Hindlimb muscle (tissue), 1 donor: ENCODE measurements around the gene OR52N4. TPM values are rescaled to one million over a fixed set of nuclear protein-coding genes. Genes with fewer than 3 reads are reported as not detected.
"Not testable (repeated sequence)": the region's sequence is repeated elsewhere in the genome, so short reads cannot be mapped to it uniquely, and the experiment has no call there.

ENCODE experiments used
- DNase-seq: peaks from one replicate; pipeline ENCODE4 v3.0.0-alpha.2; 2013
- polyA plus RNA-seq: library from polyadenylated mRNA; unstranded; fragments of 120-200 nt; gene quantifications from one replicate; pipeline ENCODE4 v1.2.1, GENCODE V29; 2013; ENCODE audit not compliant: insufficient read length

The OR52N4 gene
- 0.26 TPM for polyA plus RNA-seq

GRCh38 chr11:5753943-5754342 lies at the start of gene OR52N4:
Gene OR52N4, plus strand, starts transcription at chr11:5754243. Its CDS starts 498 bp downstream, at chr11:5754741.
- DNase-seq = no peak

GRCh38 chr11:5705688-5706087 lies 48.4 kb upstream of the OR52N4 start:
- no peak for DNase-seq

- no peak for DNase-seq
These were observed 41.5 kb upstream of the OR52N4 start for GRCh38 chr11:5712507-5712906.

- DNase-seq = no peak
These were observed 40.3 kb upstream of the OR52N4 start for GRCh38 chr11:5713695-5714094.

- DNase-seq = not testable (repeated sequence)
These were observed 37.5 kb upstream of the OR52N4 start for GRCh38 chr11:5716518-5716917.

- DNase-seq = no peak
These were observed 34.1 kb upstream of the OR52N4 start for GRCh38 chr11:5719703-5720495.

GRCh38 chr11:5722622-5723021 lies 31.4 kb upstream of the OR52N4 start:
- no peak for DNase-seq

- DNase-seq = no peak
These were observed 27.7 kb upstream of the OR52N4 start for GRCh38 chr11:5726351-5726750.

GRCh38 chr11:5727691-5728090 lies 26.4 kb upstream of the OR52N4 start:
- DNase-seq = no peak

GRCh38 chr11:5736396-5736795 lies 17.6 kb upstream of the OR52N4 start, which contains the start of gene OR56B1:
Gene OR56B1, plus strand, starts transcription at chr11:5736448. Its CDS starts 69 bp downstream, at chr11:5736517.
- no peak for DNase-seq

- DNase-seq = no peak
These were observed 17.0 kb upstream of the OR52N4 start for GRCh38 chr11:5737091-5737490.

GRCh38 chr11:5737670-5738392 lies 16.2 kb upstream of the OR52N4 start:
- no peak for DNase-seq

GRCh38 chr11:5738431-5738830 lies 15.6 kb upstream of the OR52N4 start:
- no peak for DNase-seq

- DNase-seq = no peak
These were observed 7.4 kb upstream of the OR52N4 start for GRCh38 chr11:5746614-5747013.

GRCh38 chr11:5749836-5750235 lies 4.2 kb upstream of the OR52N4 start:
- no peak for DNase-seq

- DNase-seq = no peak
These were observed 13.0 kb downstream of the OR52N4 start for GRCh38 chr11:5767056-5767455.

GRCh38 chr11:5783255-5783654 lies 29.2 kb downstream of the OR52N4 start, which contains the start of gene OR52N5:
Gene OR52N5, minus strand, starts transcription at chr11:5783355. Its CDS starts 4,721 bp downstream, at chr11:5778634.
- no peak for DNase-seq

GRCh38 chr11:5791165-5791564 lies 37.1 kb downstream of the OR52N4 start, which contains the start of gene OR52N1:
Gene OR52N1, minus strand, starts transcription at chr11:5791265. Its CDS starts 2,449 bp downstream, at chr11:5788816.
- no peak for DNase-seq

GRCh38 chr11:5796541-5796940 lies 42.5 kb downstream of the OR52N4 start:
- no peak for DNase-seq

- DNase-seq = no peak
These were observed 49.9 kb downstream of the OR52N4 start for GRCh38 chr11:5803982-5804381.
